ENCODE data around the gene HNF1B. TPM values are rescaled to one million over a fixed set of nuclear protein-coding genes. Genes with fewer than 3 reads are reported as not detected.

Gene HNF1B
- total and polyA plus RNA-seq, 10 of the 15 experiments (the other 5 are each of a cell fraction or from before 2014, with no cell fraction given), result 0.51 to 12.7 (median 1.9) TPM

DNA sequence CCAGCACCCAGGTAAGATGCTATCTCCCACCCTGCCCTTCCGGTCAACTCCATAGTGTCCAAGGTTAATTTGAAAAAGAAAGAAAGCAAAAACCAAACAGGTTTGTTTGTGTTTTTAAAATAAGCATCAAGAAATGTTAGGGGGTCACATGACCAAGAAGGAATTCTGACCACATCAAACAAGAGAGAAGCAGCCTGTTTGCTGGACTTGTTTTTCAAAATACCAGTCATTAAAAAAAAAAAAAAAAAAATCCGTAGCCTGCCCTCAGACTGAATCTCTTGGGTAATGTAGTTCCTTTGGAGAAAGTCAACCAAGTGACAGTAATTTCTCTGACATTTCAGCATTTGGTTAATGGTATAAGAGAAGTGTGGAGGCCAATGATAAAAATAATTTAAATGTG, 38.4 kb downstream of the HNF1B start (continued):
- TF ChIP-seq, protein P1, sequence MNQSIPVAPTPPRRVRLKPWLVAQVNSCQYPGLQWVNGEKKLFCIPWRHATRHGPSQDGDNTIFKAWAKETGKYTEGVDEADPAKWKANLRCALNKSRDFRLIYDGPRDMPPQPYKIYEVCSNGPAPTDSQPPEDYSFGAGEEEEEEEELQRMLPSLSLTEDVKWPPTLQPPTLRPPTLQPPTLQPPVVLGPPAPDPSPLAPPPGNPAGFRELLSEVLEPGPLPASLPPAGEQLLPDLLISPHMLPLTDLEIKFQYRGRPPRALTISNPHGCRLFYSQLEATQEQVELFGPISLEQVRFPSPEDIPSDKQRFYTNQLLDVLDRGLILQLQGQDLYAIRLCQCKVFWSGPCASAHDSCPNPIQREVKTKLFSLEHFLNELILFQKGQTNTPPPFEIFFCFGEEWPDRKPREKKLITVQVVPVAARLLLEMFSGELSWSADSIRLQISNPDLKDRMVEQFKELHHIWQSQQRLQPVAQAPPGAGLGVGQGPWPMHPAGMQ (IDR thresholded peaks at IDR 0.05; ENCODE audit: borderline replicate concordance), result no peak
- TF ChIP-seq MTA2 (IDR thresholded peaks at IDR 0.05; ENCODE audit: low read depth) (no peak), RFX5 (IDR thresholded peaks at IDR 0.05; ENCODE audit: low read depth, low read length) (no peak), SRF (IDR thresholded peaks at IDR 0.05; ENCODE audit: low read depth in 2 of 2, low read length in 2 of 2) (no peak)
- TF ChIP-seq, protein P2, sequence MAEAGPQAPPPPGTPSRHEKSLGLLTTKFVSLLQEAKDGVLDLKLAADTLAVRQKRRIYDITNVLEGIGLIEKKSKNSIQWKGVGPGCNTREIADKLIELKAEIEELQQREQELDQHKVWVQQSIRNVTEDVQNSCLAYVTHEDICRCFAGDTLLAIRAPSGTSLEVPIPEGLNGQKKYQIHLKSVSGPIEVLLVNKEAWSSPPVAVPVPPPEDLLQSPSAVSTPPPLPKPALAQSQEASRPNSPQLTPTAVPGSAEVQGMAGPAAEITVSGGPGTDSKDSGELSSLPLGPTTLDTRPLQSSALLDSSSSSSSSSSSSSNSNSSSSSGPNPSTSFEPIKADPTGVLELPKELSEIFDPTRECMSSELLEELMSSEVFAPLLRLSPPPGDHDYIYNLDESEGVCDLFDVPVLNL (IDR thresholded peaks at IDR 0.05; ENCODE audit: low read depth, low read length), result no peak

DNA sequence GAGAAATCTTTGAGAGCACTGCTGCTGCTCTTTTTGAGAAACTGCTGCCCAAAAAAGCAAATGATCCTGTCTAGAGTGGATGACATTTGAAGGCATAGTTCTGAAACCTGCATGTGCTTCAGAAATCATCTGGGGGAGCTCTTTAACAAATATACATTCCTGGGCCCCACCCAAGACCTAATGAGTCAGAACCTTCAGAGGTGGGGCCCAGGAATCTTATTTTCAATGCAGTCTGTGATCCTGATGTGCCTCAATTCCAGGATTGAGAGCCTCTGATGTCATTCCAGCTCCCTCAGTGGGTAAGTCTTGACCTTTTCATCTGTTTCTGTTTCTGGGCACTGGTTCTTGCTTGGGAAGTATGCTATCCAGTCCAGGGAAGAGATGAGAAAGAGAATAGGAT, 42.3 kb downstream of the HNF1B start:
- FAIRE-seq (no peak), DNase-seq (ENCODE audit: low read depth, low spot score) (no peak), ATAC-seq (no peak)
- Histone ChIP-seq H3K36me3 (ENCODE audit: control insufficient read depth in 2 of 2, insufficient read depth in 2 of 2, low read length in 1 of 2) (peaks cover 0 to 11% of the 10 kb centered on the region in 2 experiments; a peak in 2 of 4 replicates), H4K20me1 (ENCODE audit: control insufficient read depth, insufficient read depth) (no peaks in the 10 kb centered on the region), H3K4me3 (no peak overlapping the region), H3K9me3 (replicated peaks; ENCODE audit: control insufficient read depth, insufficient read depth, low read length) (no peaks in the 10 kb centered on the region), H3K4me2 (ENCODE audit: control insufficient read depth, insufficient read depth) (no peak overlapping the region), H3K9ac (ENCODE audit: control insufficient read depth, insufficient read depth, low read length) (no peak overlapping the region), H2AFZ (ENCODE audit: control insufficient read depth, low read depth, low read length) (no peak overlapping the region), H3K27me3 (replicated peaks in 1 of 2; ENCODE audit: control insufficient read depth in 2 of 2, insufficient read depth in 2 of 2, low read length in 1 of 2) (no peaks in the 10 kb centered on the region), H3K79me2 (ENCODE audit: control insufficient read depth, insufficient read depth, low read length) (no peaks in the 10 kb centered on the region), H3K27ac (ENCODE audit: control insufficient read depth, insufficient read depth) (no peak overlapping the region), H3K4me1 (ENCODE audit: control insufficient read depth, insufficient read depth, low read length) (no peaks in the 10 kb centered on the region)
- in situ Hi-C loops (cut with MboI) (loop anchor here (5.0 kb wide), 1 partner anchor 90 kb away; no protein-coding TSS in a partner anchor), intact Hi-C loops (cut with micrococcal nuclease; ENCODE audit: unreplicated experiment) (loop anchor here (5.0 to 10.0 kb wide), 3 partner anchors 35 to 178 kb away; no protein-coding TSS in a partner anchor)
- ChIA-PET CTCF (interaction anchor here (0.6 to 6.0 kb wide), 14 partner anchors 8 to 114 kb away, joined by 3 to 79 read pairs (median 4); no protein-coding TSS in a partner anchor), SMC1A (ENCODE audit: uncharacterized antibody, unreplicated experiment) (interaction anchor here (0.8 to 4.5 kb wide), 15 partner anchors 9 to 114 kb away, joined by 3 to 41 read pairs (median 5); no protein-coding TSS in a partner anchor), RAD21 (ENCODE audit: unreplicated experiment) (interaction anchor here (1.2 to 6.0 kb wide), 3 partner anchors 68 to 113 kb away, joined by 10 to 30 read pairs (median 29); no protein-coding TSS in a partner anchor), POLR2A (no interaction called here)
- BruUV-seq (replicated peaks), result no TSS peak
- TF ChIP-seq CEBPB (IDR thresholded peaks at IDR 0.05; ENCODE audit: borderline replicate concordance in 1 of 2, low read depth in 2 of 2, low read length in 2 of 2) (no peak), BMI1 (IDR thresholded peaks at IDR 0.05; ENCODE audit: borderline replicate concordance) (no peak), RAD21 (IDR thresholded peaks at IDR 0.05; ENCODE audit: insufficient read depth, low read depth, low read length) (peak; percentile 26; the same call in 1 of the 2 replicates), BCL11A (IDR thresholded peaks at IDR 0.05; ENCODE audit: low read depth, low read length) (no peak)
